CD4-positive, alpha-beta T cell treated with Interleukin-1 beta for 1 hour (primary cell): ENCODE data around the gene KIF16B.
"Not testable (repeated sequence)": the region's sequence is repeated elsewhere in the genome, so short reads cannot be mapped to it uniquely, and the experiment has no call there.

ENCODE experiments used
- DNase-seq, 2 donors: peaks; one replicate each; pipeline ENCODE4 v3.0.0-alpha.2; 2020 to 2022

KIF16B gene

DNA sequence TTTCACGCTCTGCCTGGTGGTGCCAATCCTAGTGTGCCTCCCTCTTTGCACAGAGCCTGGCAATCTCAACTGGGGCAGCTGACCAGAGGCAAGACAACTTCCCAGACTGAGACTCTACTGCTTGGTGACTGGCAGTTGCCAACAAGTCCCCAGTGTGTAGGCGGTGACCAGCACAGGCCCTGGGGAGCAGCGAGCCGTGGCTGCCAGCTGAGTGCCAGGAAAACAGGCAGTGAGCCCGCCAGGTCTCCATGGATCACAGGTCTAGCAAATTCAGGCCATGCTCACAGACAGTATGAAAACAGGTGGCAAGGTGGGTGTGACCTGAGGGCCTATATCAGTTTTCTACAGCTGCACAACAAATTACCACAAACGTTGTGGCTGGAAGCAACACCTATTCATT is 289.9 kb downstream of the KIF16B start:
- no peak for DNase-seq

- DNase-seq: no peak
Measured at GRCh38 chr20:16280219-16280618, 293.0 kb downstream of the KIF16B start.

- no peak for DNase-seq
Measured at GRCh38 chr20:16279320-16279719, 293.9 kb downstream of the KIF16B start.

- DNase-seq: no peak
Measured at GRCh38 chr20:16273812-16274555, 299.3 kb downstream of the KIF16B start.

- no peak for DNase-seq
Measured at GRCh38 chr20:16272780-16273360, 300.4 kb downstream of the KIF16B start.

DNA sequence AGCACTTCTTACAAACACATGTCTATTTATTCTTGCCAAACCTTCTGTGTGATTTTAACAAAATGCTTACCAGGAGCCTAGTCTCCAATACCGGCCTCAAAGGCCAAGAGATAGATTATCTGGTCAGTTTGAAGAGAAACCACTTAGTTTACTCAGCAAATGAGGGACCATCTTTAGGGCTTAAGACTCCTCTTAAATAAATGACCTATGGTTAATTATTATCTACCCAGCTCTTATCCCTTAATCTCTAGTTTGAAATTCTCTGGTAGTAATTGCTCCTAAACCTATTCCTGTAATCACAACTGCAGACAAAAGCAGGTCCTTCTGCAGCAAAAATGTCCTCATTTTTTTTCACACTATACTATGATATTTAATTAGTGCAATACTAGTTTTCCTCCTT is 301.8 kb downstream of the KIF16B start:
- no peak for DNase-seq

GRCh38 chr20:16270989-16271388 is 302.3 kb downstream of the KIF16B start:
- DNase-seq: no peak

DNA sequence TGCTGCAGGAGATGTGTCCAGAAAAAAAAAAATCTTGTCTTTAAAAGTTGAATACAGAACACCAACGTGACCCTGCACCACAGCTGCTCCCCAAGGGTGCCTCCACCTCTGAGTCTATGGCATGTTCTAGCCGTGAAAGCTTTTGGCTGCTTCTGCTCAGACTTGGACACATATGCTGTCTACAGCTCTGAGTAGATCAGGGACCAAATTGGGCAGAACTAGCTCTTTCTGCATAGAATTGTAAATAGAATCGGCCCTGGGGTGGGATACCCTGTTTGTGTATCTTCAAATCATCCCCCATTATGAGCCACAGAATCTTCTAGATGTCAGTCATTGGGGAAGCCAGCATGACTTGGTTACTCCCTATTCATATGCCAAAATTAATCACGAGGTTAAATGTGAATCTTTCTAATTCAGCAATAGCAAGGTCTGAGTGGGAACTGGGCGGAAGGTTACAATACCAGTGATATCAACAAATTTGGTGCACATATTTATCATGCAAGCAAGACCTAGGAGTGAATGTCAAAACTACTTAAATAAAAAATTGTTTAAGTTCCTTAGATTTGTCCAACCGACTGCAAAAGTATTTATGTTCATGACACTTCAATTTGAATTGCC is 302.8 kb downstream of the KIF16B start:
- no peak for DNase-seq

DNA sequence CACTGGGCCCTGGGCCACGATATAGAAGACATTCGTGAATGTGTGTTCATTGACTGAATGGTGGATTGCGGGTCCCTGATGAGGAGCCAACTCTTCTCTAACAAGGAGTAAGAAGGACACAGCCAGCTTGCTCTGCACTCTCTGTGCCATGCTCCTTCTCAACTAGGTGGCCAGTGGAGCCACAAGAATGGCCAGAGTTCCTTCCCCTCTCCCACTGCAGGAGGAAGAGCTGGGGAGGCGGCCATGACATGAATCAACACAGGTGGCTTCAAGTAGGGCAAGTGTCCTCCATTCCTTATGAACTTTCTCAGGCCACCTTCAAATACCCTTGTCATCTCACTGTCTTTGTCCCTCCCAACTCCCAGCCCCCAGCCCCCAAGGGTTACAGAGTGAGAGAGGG is 305.7 kb downstream of the KIF16B start:
- no peak for DNase-seq

GRCh38 chr20:16265334-16265733 is 307.9 kb downstream of the KIF16B start:
- no peak for DNase-seq

- no peak for DNase-seq
Measured at GRCh38 chr20:16263582-16263981, 309.7 kb downstream of the KIF16B start.

DNA sequence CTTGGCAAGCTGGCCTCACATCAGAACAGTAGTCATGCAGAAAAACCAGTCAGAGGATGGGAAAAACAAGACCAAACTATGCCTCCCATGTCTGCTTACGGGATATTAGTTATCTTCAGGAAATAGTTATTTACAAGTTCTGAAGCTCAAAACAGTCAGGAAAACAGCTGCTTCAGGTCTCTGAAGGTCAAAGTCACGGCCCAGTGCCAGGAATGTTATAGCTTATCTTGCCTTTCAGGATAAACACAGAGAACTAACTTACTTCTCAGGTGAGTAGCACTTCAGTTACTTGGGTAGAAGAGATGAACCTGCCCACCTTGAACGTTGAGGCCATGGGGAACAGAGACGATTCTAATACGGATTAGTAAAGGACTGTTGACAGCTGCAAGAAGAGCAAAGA is 310.7 kb downstream of the KIF16B start:
- no peak for DNase-seq

DNA sequence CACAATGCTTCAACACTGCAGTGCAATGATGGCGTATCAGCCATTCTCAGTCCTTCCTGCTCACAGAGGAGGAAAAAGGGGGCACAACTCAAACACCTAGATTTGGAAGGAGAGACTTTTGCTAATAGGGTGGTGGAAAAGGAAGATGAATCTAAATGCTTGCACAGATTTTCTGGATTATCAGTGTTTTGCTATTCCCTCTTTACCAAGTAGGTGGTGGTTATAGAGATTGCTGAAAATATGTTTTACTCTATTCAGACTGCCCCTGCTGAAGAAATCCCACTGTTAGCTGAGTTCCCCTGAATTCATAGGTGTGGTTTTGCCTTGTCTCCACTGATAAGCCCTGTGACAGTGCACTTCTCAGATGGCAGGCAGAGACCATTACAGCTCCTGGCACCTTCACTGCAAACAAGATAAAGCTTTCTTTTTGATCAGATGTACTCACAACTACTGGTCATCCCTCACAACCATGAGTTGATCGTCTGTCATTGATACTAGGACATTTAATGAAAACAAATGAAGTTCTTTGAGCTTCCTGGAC is 311.4 kb downstream of the KIF16B start:
- DNase-seq: no peak

- DNase-seq: no peak
Measured at GRCh38 chr20:16260911-16261310, 312.3 kb downstream of the KIF16B start.

GRCh38 chr20:16260133-16260532 is 313.1 kb downstream of the KIF16B start:
- not testable (repeated sequence) for DNase-seq

- DNase-seq: no peak
Measured at GRCh38 chr20:16258766-16259165, 314.5 kb downstream of the KIF16B start.

DNA sequence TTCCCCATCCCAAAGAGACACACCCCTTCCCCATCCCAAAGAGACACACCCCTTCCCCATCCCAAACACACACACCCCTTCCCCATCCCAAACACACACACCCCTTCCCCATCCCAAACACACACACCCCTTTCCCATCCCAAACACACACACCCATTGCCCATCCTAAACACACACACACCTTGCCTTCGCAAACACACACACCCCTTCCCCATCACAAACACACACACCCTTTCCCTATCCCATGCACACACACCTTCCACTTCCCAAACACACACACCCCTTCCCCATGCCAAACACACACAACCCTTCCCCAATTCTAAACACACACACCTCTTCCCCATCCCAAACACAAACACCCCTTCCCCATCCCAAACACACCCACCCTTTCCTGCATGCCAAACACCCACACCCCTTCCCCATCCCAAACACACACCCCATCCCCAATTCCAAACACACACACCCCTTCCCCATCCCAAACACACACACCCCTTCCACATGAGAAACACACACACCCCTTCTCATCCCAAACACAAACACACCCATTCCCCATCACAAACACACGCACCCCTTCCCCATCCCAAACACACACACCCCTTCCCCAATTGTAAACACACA is 315.3 kb downstream of the KIF16B start:
- no peak for DNase-seq

- DNase-seq: no peak
Measured at GRCh38 chr20:16257021-16257420, 316.2 kb downstream of the KIF16B start.

GRCh38 chr20:16246870-16247269 is 326.4 kb downstream of the KIF16B start:
- no peak for DNase-seq

DNA sequence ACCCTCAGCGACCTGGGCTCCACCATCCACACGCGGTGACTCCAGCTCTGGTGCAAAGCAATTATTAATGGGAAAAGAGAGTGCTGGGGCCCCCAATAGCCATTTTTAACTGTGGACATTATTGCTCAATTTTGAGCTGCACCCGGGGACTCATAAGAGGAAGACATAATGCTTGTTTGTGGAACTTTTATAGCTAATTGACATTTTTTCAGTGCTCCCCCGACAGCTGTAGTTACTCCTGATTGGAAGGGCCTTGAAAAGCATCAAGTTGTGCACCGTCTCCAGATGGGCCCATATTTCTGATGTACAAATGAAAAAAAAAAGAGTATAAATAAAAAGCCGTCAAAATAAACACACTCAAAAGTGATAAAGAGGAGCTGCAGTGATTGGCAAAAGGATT is 327.0 kb downstream of the KIF16B start:
- DNase-seq: no peak

DNA sequence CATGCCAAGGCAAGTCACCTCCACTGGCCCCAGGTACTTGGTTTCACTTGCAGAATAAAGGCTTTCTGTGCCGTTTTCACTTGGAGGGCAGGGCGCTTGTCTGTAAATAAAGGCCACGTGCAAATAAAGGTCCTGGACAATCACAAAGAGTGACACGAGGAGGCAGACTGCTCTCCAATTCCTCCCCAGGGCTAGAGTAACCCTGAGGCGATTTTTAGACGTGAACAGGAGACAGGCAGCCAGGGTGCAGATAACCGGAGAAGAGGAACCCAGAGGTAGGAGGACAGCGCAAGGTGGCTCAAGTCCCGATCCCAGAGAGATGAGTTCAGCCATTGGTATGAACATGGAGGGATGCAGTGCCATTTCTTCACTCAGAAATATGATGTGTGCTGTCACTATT is 327.4 kb downstream of the KIF16B start:
- DNase-seq: no peak

DNA sequence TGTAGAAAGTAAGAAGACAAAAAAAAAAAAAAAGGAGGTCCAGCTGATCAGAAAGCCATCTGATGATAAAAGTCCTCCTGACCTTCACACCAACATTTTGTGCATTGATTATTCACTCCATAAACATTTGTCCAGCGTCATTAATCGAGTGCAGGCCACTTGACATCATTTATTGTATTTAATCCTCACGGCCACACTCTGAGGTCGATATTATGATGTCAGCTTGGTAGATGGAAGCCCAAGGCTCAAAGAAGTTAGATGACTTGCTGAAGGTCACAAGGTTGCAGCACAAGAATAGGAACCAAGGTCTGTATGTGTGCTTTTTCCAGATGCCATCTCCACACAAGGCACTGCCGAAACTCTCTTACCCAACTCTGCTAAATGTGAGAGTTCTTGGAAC is 328.4 kb downstream of the KIF16B start:
- DNase-seq: no peak

DNA sequence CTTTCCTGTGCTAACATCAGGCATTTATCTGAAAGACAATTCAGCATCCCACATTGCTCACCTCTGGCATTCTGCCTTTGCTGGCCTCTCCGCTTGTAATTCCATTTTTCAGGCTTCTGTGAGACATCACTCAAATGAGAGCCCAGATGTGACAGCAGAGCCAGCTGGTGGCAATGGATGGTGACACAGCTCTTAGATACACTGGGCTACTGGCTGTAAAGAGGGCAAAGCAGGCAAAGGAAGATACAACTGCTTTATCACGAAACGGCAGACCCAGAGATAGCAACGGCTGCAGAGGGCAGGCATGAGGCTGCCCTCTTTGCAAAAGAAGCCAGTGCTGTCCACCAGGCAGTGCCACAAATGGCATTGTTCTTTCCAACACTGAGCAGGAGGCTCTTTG is 329.8 kb downstream of the KIF16B start:
- no peak for DNase-seq

GRCh38 chr20:16241911-16242310 is 331.3 kb downstream of the KIF16B start:
- DNase-seq: no peak
